ENCODE measurements around the gene ERC2.

- TF ChIP-seq CTCF (IDR thresholded peaks at IDR 0.05) (no peak), POLR2A (IDR thresholded peaks at IDR 0.05) (no peak)
These were observed 587.9 kb downstream of the ERC2 start for GRCh38 chr3:55880357-55880756.

All from heart left ventricle (tissue), 13 donors.